Measurements from ENCODE around the gene TRIM27.
"Not testable (repeated sequence)": the region's sequence is repeated elsewhere in the genome, so short reads cannot be mapped to it uniquely, and the experiment has no call there.

TRIM27 gene

GRCh38 chr6:28895131-28895812, 28.5 kb downstream of the TRIM27 start:
- DNase-seq: peak; percentile 86

- DNase-seq: no peak
These were observed 30.5 kb downstream of the TRIM27 start for GRCh38 chr6:28893172-28893799.

GRCh38 chr6:28892525-28892924, 31.3 kb downstream of the TRIM27 start:
- DNase-seq: no peak

GRCh38 chr6:28887796-28888496, 35.8 kb downstream of the TRIM27 start:
- DNase-seq: no peak

- DNase-seq: no peak
These were observed 37.7 kb downstream of the TRIM27 start for GRCh38 chr6:28886079-28886439.

- peak; percentile 52 for DNase-seq
These were observed 39.2 kb downstream of the TRIM27 start for GRCh38 chr6:28884423-28885131.

GRCh38 chr6:28880894-28881780, 42.6 kb downstream of the TRIM27 start:
- DNase-seq: peak; percentile 38

- DNase-seq: no peak
These were observed 43.3 kb downstream of the TRIM27 start for GRCh38 chr6:28880519-28880893.

- DNase-seq: no peak
These were observed 47.1 kb downstream of the TRIM27 start for GRCh38 chr6:28876710-28877109.

GRCh38 chr6:28875191-28875747, 48.5 kb downstream of the TRIM27 start:
- DNase-seq: no peak

- DNase-seq: not testable (repeated sequence)
These were observed 51.5 kb downstream of the TRIM27 start for GRCh38 chr6:28872157-28872817.

- DNase-seq: no peak
These were observed 52.2 kb downstream of the TRIM27 start for GRCh38 chr6:28871335-28872156.

- no peak for DNase-seq
These were observed 54.9 kb downstream of the TRIM27 start for GRCh38 chr6:28868873-28869272.

- peak; percentile 21 for DNase-seq
These were observed 56.7 kb downstream of the TRIM27 start for GRCh38 chr6:28867086-28867409.

GRCh38 chr6:28866205-28867085, 57.3 kb downstream of the TRIM27 start:
- peak; percentile 78 for DNase-seq

- peak; percentile 36 for DNase-seq
These were observed 58.2 kb downstream of the TRIM27 start for GRCh38 chr6:28865401-28866204.

GRCh38 chr6:28864326-28864923, 59.4 kb downstream of the TRIM27 start:
- no peak for DNase-seq

GRCh38 chr6:28863604-28864325, 60.0 kb downstream of the TRIM27 start:
- DNase-seq: peak; percentile 72
